Heart left ventricle (tissue), 16 donors: ENCODE data around the gene LHB. TPM values are rescaled to one million over a fixed set of nuclear protein-coding genes. Genes with fewer than 3 reads are reported as not detected.

Source experiments
- ATAC-seq, 4 donors: fragments of 200-7000 bp; cut with Tn5 transposase; one replicate each; pipeline ENCODE4 v1.9.1; 2020 to 2022; ENCODE audit warnings: moderate library complexity in 4 of 4, mild to moderate bottlenecking in 3 of 4, moderate number of reproducible peaks in 1 of 4
- DNase-seq, 5 donors: peaks; one replicate each; pipeline ENCODE4 v3.0.0-alpha.2; 2020
- H3K27ac ChIP-seq, 12 donors: fragments of 200-600 bp; sonication (generic) in 4 of 12; one replicate each; pipeline versions ENCODE4 v1.5.0 to v1.8.0; 2016 to 2022; ENCODE audit warnings: mild to moderate bottlenecking in 2 of 12
- H3K27me3 ChIP-seq, 9 donors: fragments of 200-600 bp; sonication (generic) in 2 of 9; one replicate each; pipeline versions ENCODE4 v1.5.1 to v1.8.0; 2016 to 2022; ENCODE audit warnings: mild to moderate bottlenecking in 3 of 9
- H3K36me3 ChIP-seq, 9 donors: fragments of 200-600 bp; sonication (generic) in 2 of 9; one replicate each; pipeline versions ENCODE4 v1.5.0 to v1.8.0; 2018 to 2022; ENCODE audit warnings: mild to moderate bottlenecking in 2 of 9
- H3K4me1 ChIP-seq, 12 donors: fragments of 200-600 bp; sonication (generic) in 4 of 12; one replicate each; pipeline versions ENCODE4 v1.5.0 to v1.8.0; 2016 to 2022; ENCODE audit warnings: mild to moderate bottlenecking in 3 of 12
- H3K4me3 ChIP-seq, 12 donors: fragments of 200-600 bp; sonication (generic) in 4 of 12; one replicate each; pipeline versions ENCODE4 v1.5.0 to v1.8.0; 2017 to 2022; ENCODE audit warnings: mild to moderate bottlenecking in 9 of 12, moderate library complexity in 4 of 12
- H3K9me3 ChIP-seq, 12 donors: fragments of 200-600 bp; sonication (generic) in 4 of 12; one replicate each; pipeline versions ENCODE4 v1.5.0 to v1.8.0; 2016 to 2022; ENCODE audit warnings: mild to moderate bottlenecking in 1 of 12
- CTCF ChIP-seq, 12 donors: fragments of 200-600 bp; sonication (generic) in 4 of 12; IDR thresholded peaks; one replicate each; pipeline versions ENCODE4 v1.5.0 to v1.8.0; 2018 to 2022; ENCODE audit warnings: antibody characterized with exemption in 12 of 12, mild to moderate bottlenecking in 5 of 12
- POLR2A ChIP-seq, 2 donors: fragments of 450-650 bp; IDR thresholded peaks; one replicate each; pipeline ENCODE4 v1.6.1; 2017; ENCODE audit warnings: antibody characterized with exemption in 2 of 2, mild to moderate bottlenecking in 2 of 2, moderate library complexity in 2 of 2
- WGBS, 4 donors: extraction: QIAGEN DNeasy Blood & Tissue Kit in 2 of 4; methylation state at CpG; one replicate each; pipeline versions ENCODE4 v1.1.5 to v1.1.7; 2013 to 2018; 5-methylcytosine and 5-hydroxymethylcytosine counted together
- intact Hi-C, 10 donors: fragments of 100-400 bp; cut with DNase I; formaldehyde crosslinking; loops; one replicate each; pipeline versions ENCODE4 v1.11.1 to v1.14.2; 2022
- polyA plus RNA-seq, 2 donors: library from polyadenylated mRNA; stranded (reverse); fragments of 200-250 nt; gene quantifications; one replicate each; pipeline ENCODE4 v1.2.3, GENCODE V29; 2013
- total RNA-seq, 9 donors: library from RNA; depleted of rRNA in 2 of 9; stranded (reverse); fragments of >200 nt in 2 of 9; fragmentation: NEBNext Ultra II Directional in 3 of 9; extraction: Animal tissue kit (Norgen Biotek cat#: 25700) in 3 of 9; gene quantifications; one replicate each; pipeline versions ENCODE4 v1.1.0 to v1.2.4, GENCODE V29; 2016 to 2023
- donor health status: ischemic (EF 13 %, LVEDD 7.1; RV severe dilation, severe dysfunction).
- donor health status: healthy with polysubstance abuse.
- donor health status: DM: no; HTN: yes; CAD: no.
- donor health status: DM: no; HTN: no; CAD: no.
- donor health status: ischemic (EF 25% LVEDD 6.9; RV normal size, moderate dysfunction).
- donor health status: ischemic (EF 25% LVEDD 5.7; RV mildly dilated, moderate dysfunction).
- donor health status: healthy.
- donor health status: DM: yes; HTN: yes; CAD: no.
- donor health status: ischemic (EF 35%, LVEDD 5.7; RV mildly dilated, moderate dysfunction).
- donor health status: nonischemic (EF 11% LVEDD 7.7; RV severe dilation, severe dysfunction).
- donor health status: DM: yes; HTN: yes; CAD: no.
- donor health status: PGD.
- donor health status: ischemic (EF 29% LVEDD 5.4; RV normal size, mild dysfunction).
- donor health status: nonischemic (EF 23%, LVEDD 6.1; RV moderate dilation, normal function).

Gene LHB
- total and polyA plus RNA-seq, 11 donors = not detected

DNA sequence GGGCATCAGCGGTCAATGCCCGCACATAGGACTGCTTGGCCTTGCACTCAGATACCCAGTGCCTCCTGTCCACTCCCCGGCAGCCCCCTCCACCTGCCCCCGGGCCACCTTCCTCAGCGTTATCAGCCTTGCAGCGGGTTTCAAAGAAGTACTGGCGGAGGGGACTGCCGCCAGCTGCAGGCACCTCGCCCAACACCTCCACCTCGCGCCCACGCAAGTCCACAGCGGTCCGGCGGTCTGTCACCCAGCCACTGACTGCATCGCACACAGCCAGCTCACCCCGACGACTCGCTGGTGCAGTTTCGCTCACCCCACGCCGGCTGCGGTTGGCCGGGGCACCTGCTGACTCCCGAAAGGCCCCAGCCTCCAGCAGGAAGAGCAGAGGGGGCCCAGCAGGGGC is 44.6 kb upstream of the LHB start:
- no peaks in the 10 kb centered on the region for H3K9me3 ChIP-seq
- peaks cover 0 to 64% (median 20%) of the 10 kb centered on the region in 9 donors for H3K27me3 ChIP-seq
- H3K4me1 ChIP-seq = peaks cover 0 to 29% (median 16%) of the 10 kb centered on the region in 12 donors
- TF ChIP-seq CTCF (IDR thresholded peaks at IDR 0.05) = no peak
- TF ChIP-seq POLR2A (IDR thresholded peaks at IDR 0.05) = no peak
- DNase-seq (no peak), ATAC-seq (no peak)
- intact Hi-C loops = no loop called here
- H3K27ac ChIP-seq = no peak overlapping the region
- H3K4me3 ChIP-seq = no peak overlapping the region
- WGBS, 4 donors = 75 to 84% (median 79%) methylated on average over 18 to 25 of the region's 25 CpGs
- no peaks in the 10 kb centered on the region for H3K36me3 ChIP-seq

- Histone ChIP-seq H3K27ac (no peak overlapping the region), H3K36me3 (no peaks in the 10 kb centered on the region), H3K9me3 (no peaks in the 10 kb centered on the region), H3K4me3 (no peak overlapping the region), H3K27me3 (peaks cover 0 to 62% (median 20%) of the 10 kb centered on the region in 9 donors), H3K4me1 (peaks cover 0 to 33% (median 16%) of the 10 kb centered on the region in 12 donors)
- DNase-seq (no peak), ATAC-seq (no peak)
- WGBS, 4 donors = 90 to 100% (median 97%) methylated on average over 2 of the region's 2 CpGs
- TF ChIP-seq POLR2A (IDR thresholded peaks at IDR 0.05) (no peak), CTCF (IDR thresholded peaks at IDR 0.05) (no peak)
- intact Hi-C loops = no loop called here
Observed at GRCh38 chr19:49061000-49061399, 44.1 kb upstream of the LHB start.

- peaks cover 0 to 24% (median 10%) of the 10 kb centered on the region in 12 donors for H3K4me1 ChIP-seq
- H3K27me3 ChIP-seq = peaks cover 0 to 50% (median 6%) of the 10 kb centered on the region in 9 donors
- DNase-seq (no peak), ATAC-seq (no peak)
- WGBS, 4 donors = 62 to 66% (median 63%) methylated on average over 9 of the region's 9 CpGs
- no peak overlapping the region for H3K4me3 ChIP-seq
- no peaks in the 10 kb centered on the region for H3K9me3 ChIP-seq
- no peak overlapping the region for H3K27ac ChIP-seq
- no peaks in the 10 kb centered on the region for H3K36me3 ChIP-seq
- intact Hi-C loops = no loop called here
- no peak for TF ChIP-seq CTCF (IDR thresholded peaks at IDR 0.05)
- TF ChIP-seq POLR2A (IDR thresholded peaks at IDR 0.05) = no peak
Observed at GRCh38 chr19:49059053-49059452, 42.2 kb upstream of the LHB start.

DNA sequence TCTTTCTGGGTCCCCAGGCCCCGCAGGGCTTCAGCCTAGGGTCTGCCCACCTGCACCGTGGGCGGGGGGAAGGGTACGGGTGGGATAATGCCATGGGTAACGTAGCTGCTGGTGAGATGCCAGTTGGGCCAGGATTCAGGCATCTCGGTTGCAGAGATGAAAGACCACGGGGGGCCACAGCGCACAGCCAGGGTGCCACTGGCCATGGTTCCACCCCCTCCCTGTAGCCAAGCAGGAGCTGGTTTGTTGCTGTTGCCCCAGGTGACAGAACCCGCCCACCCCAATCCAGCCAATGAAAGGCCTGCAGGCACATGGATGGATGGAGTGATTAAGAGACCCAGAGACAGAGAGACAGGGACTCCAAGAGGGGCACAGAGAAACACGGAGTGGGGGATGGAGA is 41.7 kb upstream of the LHB start:
- TF ChIP-seq POLR2A (IDR thresholded peaks at IDR 0.05) = no peak
- no peak for TF ChIP-seq CTCF (IDR thresholded peaks at IDR 0.05)
- 54 to 68% (median 58%) methylated on average over 10 of the region's 10 CpGs for WGBS, 4 donors
- Histone ChIP-seq H3K27me3 (peaks cover 0 to 45% (median 6%) of the 10 kb centered on the region in 9 donors), H3K27ac (no peak overlapping the region), H3K36me3 (no peaks in the 10 kb centered on the region), H3K4me3 (no peak overlapping the region), H3K9me3 (no peaks in the 10 kb centered on the region), H3K4me1 (peaks cover 0 to 24% (median 10%) of the 10 kb centered on the region in 12 donors)
- ATAC-seq (no peak), DNase-seq (no peak)
- intact Hi-C loops = no loop called here
